A204.1 (cell line): ENCODE results near the gene NT5C1A.

Source experiments
- FAIRE-seq: peaks from 2 replicates; lab custom pipeline; 2012; peaks lifted over from hg19 to GRCh38; lab: Jason Lieb, UNC

Gene NT5C1A

GRCh38 chr1:39659110-39659509 lies 12.8 kb downstream of the NT5C1A start:
- FAIRE-seq = no peak

- FAIRE-seq = no peak
Measured at GRCh38 chr1:39657923-39658485, 13.9 kb downstream of the NT5C1A start.

GRCh38 chr1:39657402-39657801 lies 14.5 kb downstream of the NT5C1A start:
- FAIRE-seq = no peak

- FAIRE-seq = no peak
Measured at GRCh38 chr1:39656391-39656790, 15.5 kb downstream of the NT5C1A start.

- FAIRE-seq = no peak
Measured at GRCh38 chr1:39655578-39656268, 16.2 kb downstream of the NT5C1A start.

GRCh38 chr1:39654291-39654690 lies 17.6 kb downstream of the NT5C1A start:
- no peak for FAIRE-seq

- FAIRE-seq = no peak
Measured at GRCh38 chr1:39653546-39654031, 18.3 kb downstream of the NT5C1A start.

- FAIRE-seq = no peak
Measured at GRCh38 chr1:39652554-39652953, 19.4 kb downstream of the NT5C1A start.

- FAIRE-seq = no peak
Measured at GRCh38 chr1:39652105-39652504, 19.8 kb downstream of the NT5C1A start.

- no peak for FAIRE-seq
Measured at GRCh38 chr1:39650431-39650830, 21.5 kb downstream of the NT5C1A start.

GRCh38 chr1:39649636-39650185 lies 22.2 kb downstream of the NT5C1A start:
- no peak for FAIRE-seq

GRCh38 chr1:39648496-39648895 lies 23.4 kb downstream of the NT5C1A start:
- no peak for FAIRE-seq

GRCh38 chr1:39647247-39647646 lies 24.7 kb downstream of the NT5C1A start:
- no peak for FAIRE-seq

GRCh38 chr1:39646232-39647081 lies 25.4 kb downstream of the NT5C1A start:
- FAIRE-seq = no peak

GRCh38 chr1:39645411-39646043 lies 26.4 kb downstream of the NT5C1A start:
- FAIRE-seq = no peak

GRCh38 chr1:39643705-39644104 lies 28.2 kb downstream of the NT5C1A start:
- FAIRE-seq = no peak

- FAIRE-seq = no peak
Measured at GRCh38 chr1:39642796-39643195, 29.1 kb downstream of the NT5C1A start.

GRCh38 chr1:39640861-39641260 lies 31.0 kb downstream of the NT5C1A start:
- FAIRE-seq = no peak

- no peak for FAIRE-seq
Measured at GRCh38 chr1:39639305-39640130, 32.4 kb downstream of the NT5C1A start, which contains the start of gene HEYL. Gene HEYL, minus strand, starts transcription at chr1:39639643. Its CDS starts 18 bp downstream, at chr1:39639625.

- no peak for FAIRE-seq
Measured at GRCh38 chr1:39638965-39639304, 33.0 kb downstream of the NT5C1A start.

- FAIRE-seq = no peak
Measured at GRCh38 chr1:39637361-39637760, 34.5 kb downstream of the NT5C1A start.

GRCh38 chr1:39635871-39636210 lies 36.1 kb downstream of the NT5C1A start:
- no peak for FAIRE-seq
